K562 (cell line): ENCODE results near the gene UBE2L6. TPM values are rescaled to one million over a fixed set of nuclear protein-coding genes. Genes with fewer than 3 reads are reported as not detected.

Experiments used
- ATAC-seq: fragments of 200-7000 bp; cut with Tn5 transposase; 3 replicates; pipeline ENCODE4 v1.9.1; 2020; ENCODE audit warnings: moderate library complexity
- BruUV-seq: library from RNA; stranded (reverse); fragments of 400-500 nt; replicated peaks from 2 replicates; lab custom pipeline; 2021; lab: Mats Ljungman, UMichigan
- CTCF ChIA-PET: fragments of 300-600 bp; formaldehyde crosslinking; extraction: SDS; loops from one replicate; lab custom pipeline; 2021; ENCODE audit warnings: low intra/inter-chr PET ratio; lab: Yijun Ruan, JAX
- POLR2A ChIA-PET: fragments of 300-600, 350-650 bp; sonication (Branson Sonifier 250); formaldehyde crosslinking; extraction: SDS; loops from one replicate; lab custom pipeline; 2021; ENCODE audit warnings: antibody characterized with exemption, inconsistent platforms; lab: Yijun Ruan, JAX
- DNase-seq, 4 experiments: peaks; one replicate each; pipeline versions ENCODE4 v3.0.0 to v3.0.0-alpha.2; 2011 to 2018; ENCODE audit warnings: low spot score in 3 of 4, mixed read lengths in 3 of 4; ENCODE audit errors: extremely low read depth in 1 of 4
- FAIRE-seq: peaks from 2 replicates; lab custom pipeline; 2011; peaks lifted over from hg19 to GRCh38; lab: Jason Lieb, UNC
- H2AFZ ChIP-seq: 2 replicates; pipeline ENCODE4 v1.6.0; 2011; ENCODE audit warnings: low read depth, low read length, control low read depth, inconsistent platforms
- H3K27ac ChIP-seq: fragments of 200-600 bp; 3 replicates; pipeline ENCODE4 v1.8.0; 2011; ENCODE audit warnings: low read depth, mild to moderate bottlenecking, control low read depth, inconsistent platforms, low read length, moderate library complexity, mixed read lengths; ENCODE audit errors: extremely low read depth
- H3K27me3 ChIP-seq, 2 experiments: fragments of 300-600 bp in 1 of 2; 2 replicates in 1 of 2; 3 replicates in 1 of 2; pipeline versions ENCODE4 v1.6.0 to v1.8.0; 2011; ENCODE audit warnings: inconsistent platforms in 2 of 2, low read length in 2 of 2, mild to moderate bottlenecking in 1 of 2, mixed read lengths in 1 of 2, moderate library complexity in 1 of 2; ENCODE audit not compliant: control insufficient read depth in 2 of 2, insufficient read depth in 2 of 2
- H3K36me3 ChIP-seq: fragments of 300-600 bp; 3 replicates; pipeline ENCODE4 v1.8.0; 2011; ENCODE audit warnings: mild to moderate bottlenecking, low read length, inconsistent platforms; ENCODE audit not compliant: control insufficient read depth, insufficient read depth
- H3K4me1 ChIP-seq, 2 experiments: fragments of 200-600 bp in 1 of 2; replicated peaks in 1 of 2; 2 replicates in 1 of 2; 3 replicates in 1 of 2; pipeline versions ENCODE4 v1.5.1 to v1.8.0; 2011; ENCODE audit warnings: inconsistent platforms in 2 of 2, low read length in 2 of 2, mild to moderate bottlenecking in 1 of 2, mixed read lengths in 1 of 2, moderate library complexity in 1 of 2; ENCODE audit not compliant: control insufficient read depth in 2 of 2, insufficient read depth in 2 of 2
- H3K4me2 ChIP-seq: 2 replicates; pipeline ENCODE4 v1.6.1; 2011; ENCODE audit warnings: low read length, control low read depth, inconsistent platforms, mixed read lengths; ENCODE audit not compliant: insufficient read depth
- H3K4me3 ChIP-seq: fragments of 200-600 bp; sonication (generic), shearing (Covaris generic); 2 replicates; pipeline ENCODE4 v1.5.1; 2016; ENCODE audit warnings: control low read depth, inconsistent platforms
- H3K79me2 ChIP-seq: fragments of 200-600 bp; 3 replicates; pipeline ENCODE4 v1.8.0; 2011; ENCODE audit warnings: low read length, inconsistent platforms; ENCODE audit not compliant: control insufficient read depth, insufficient read depth
- H3K9ac ChIP-seq, 2 experiments: 2 replicates each; pipeline versions ENCODE4 v1.6.0 to v1.6.1; 2011; ENCODE audit warnings: low read depth in 2 of 2, low read length in 2 of 2, control low read depth in 1 of 2, inconsistent platforms in 1 of 2, mild to moderate bottlenecking in 1 of 2, mixed read lengths in 1 of 2; ENCODE audit not compliant: insufficient read depth in 1 of 2
- H3K9me1 ChIP-seq: one replicate; pipeline ENCODE4 v1.6.0; 2011; ENCODE audit warnings: inconsistent platforms, mild to moderate bottlenecking, low read length, moderate library complexity; ENCODE audit not compliant: control insufficient read depth, insufficient read depth
- H3K9me3 ChIP-seq: replicated peaks from 2 replicates; pipeline ENCODE4 v1.5.1; 2011; ENCODE audit warnings: low read depth, low read length, inconsistent platforms; ENCODE audit not compliant: control insufficient read depth, insufficient read depth
- H4K20me1 ChIP-seq: replicated peaks from 2 replicates; pipeline ENCODE4 v1.6.1; 2011; ENCODE audit warnings: low read length, inconsistent platforms, mixed read lengths; ENCODE audit not compliant: control insufficient read depth, insufficient read depth
- ADNP ChIP-seq: fragments of 200-800 bp; sonication (Bioruptor generic); IDR thresholded peaks from 2 replicates; pipeline ENCODE4 v1.6.1; 2016; ENCODE audit warnings: missing genetic modification characterization, missing compliant biosample characterization
- ARID3A ChIP-seq: IDR thresholded peaks from 2 replicates; pipeline ENCODE4 v1.6.1; 2012; ENCODE audit warnings: low read depth, low read length, improper control_type of control experiment, borderline replicate concordance
- CBX1 ChIP-seq: sonication (generic); IDR thresholded peaks from 2 replicates; pipeline ENCODE4 v1.6.1; 2016; ENCODE audit warnings: antibody characterized with exemption, low read depth, mild to moderate bottlenecking
- CC2D1A ChIP-seq: fragments of 450-650 bp; IDR thresholded peaks from 2 replicates; pipeline ENCODE4 v1.6.1; 2017; ENCODE audit warnings: mild to moderate bottlenecking
- GABPB2 ChIP-seq: fragments of 250-450 bp; sonication (Bioruptor Pico); conservative IDR thresholded peaks from 2 replicates; pipeline ENCODE4 v1.5.1; 2021; ENCODE audit warnings: mild to moderate bottlenecking
- HDGF ChIP-seq: fragments of 450-650 bp; IDR thresholded peaks from 2 replicates; pipeline ENCODE4 v1.6.1; 2016
- HMGXB4 ChIP-seq: sonication (generic); formaldehyde crosslinking; IDR thresholded peaks from 2 replicates; pipeline ENCODE4 v1.8.1; 2023; ENCODE audit warnings: mild to moderate bottlenecking, missing genetic modification reagents
- ID3 ChIP-seq, 2 experiments: fragments of 250-450 bp in 1 of 2; fragments of 450-650 bp in 1 of 2; sonication (Bioruptor Pico) in 1 of 2; IDR thresholded peaks; 2 replicates each; pipeline versions ENCODE4 v1.6.1 to v1.8.0; 2016 to 2021; ENCODE audit warnings: mild to moderate bottlenecking in 2 of 2, moderate library complexity in 2 of 2, missing compliant biosample characterization in 1 of 2, missing genetic modification characterization in 1 of 2
- KDM1A ChIP-seq, 2 experiments: fragments of 450-650 bp; IDR thresholded peaks; 2 replicates each; pipeline ENCODE4 v1.6.1; 2016; ENCODE audit warnings: mild to moderate bottlenecking in 2 of 2
- NFRKB ChIP-seq: fragments of 450-650 bp; IDR thresholded peaks from 2 replicates; pipeline ENCODE4 v1.6.1; 2016; ENCODE audit warnings: low read depth
- NFXL1 ChIP-seq: fragments of 450-650 bp; formaldehyde crosslinking; IDR thresholded peaks from 2 replicates; pipeline ENCODE4 v1.4.0; 2021; ENCODE audit warnings: mild to moderate bottlenecking
- RCOR1 ChIP-seq, 2 experiments: IDR thresholded peaks; 2 replicates each; pipeline ENCODE4 v1.6.1; 2012; ENCODE audit warnings: low read depth in 2 of 2, low read length in 2 of 2, borderline replicate concordance in 1 of 2, improper control_type of control experiment in 1 of 2
- SIN3A ChIP-seq, 2 experiments: fragments of 150-350 bp in 1 of 2; IDR thresholded peaks; 2 replicates each; pipeline ENCODE4 v1.6.1; 2011 to 2016; ENCODE audit warnings: borderline replicate concordance in 2 of 2, low read depth in 2 of 2, low read length in 2 of 2, mild to moderate bottlenecking in 2 of 2, moderate library complexity in 2 of 2; ENCODE audit not compliant: control insufficient read depth in 1 of 2
- STAT5B ChIP-seq: fragments of 250-450 bp; sonication (Bioruptor Pico); IDR thresholded peaks from 2 replicates; pipeline ENCODE4 v1.8.0; 2021; ENCODE audit warnings: mild to moderate bottlenecking, inconsistent platforms
- TBP ChIP-seq: optimal IDR thresholded peaks from 2 replicates; pipeline ENCODE3; 2011; ENCODE audit warnings: low read depth, low read length, improper control_type of control experiment
- ZNF12 ChIP-seq: sonication (generic); formaldehyde crosslinking; IDR thresholded peaks from 2 replicates; pipeline ENCODE4 v1.4.0; 2020; ENCODE audit warnings: mild to moderate bottlenecking, missing genetic modification reagents
- WGBS: fragments of 100-300 bp; shearing (Covaris generic); methylation state at CpG from one replicate; pipeline ENCODE4 v1.1.6; 2016; ENCODE audit warnings: low coverage, mixed read lengths; ENCODE audit not compliant: insufficient coverage; ENCODE audit errors: missing lambda C conversion rate; 5-methylcytosine and 5-hydroxymethylcytosine counted together
- in situ Hi-C: fragments of 300-500 bp; cut with MboI; formaldehyde crosslinking; loops from 4 replicates; pipeline ENCODE4 v1.15.0; 2018; ENCODE audit warnings: inconsistent platforms, mixed read lengths
- intact Hi-C: fragments of 100-400 bp; cut with micrococcal nuclease; formaldehyde crosslinking; loops from 2 replicates; pipeline ENCODE4 v1.14.2; 2022
- polyA plus RNA-seq, 8 experiments: library from polyadenylated mRNA; depleted of rRNA in 4 of 8; stranded (reverse) in 5 of 8; unstranded in 3 of 8; fragments of >200 nt; fragmentation: Nextera tagmentation in 2 of 8; fragmentation: Illumina TruSeq in 1 of 8; extraction: Ambion mirVana in 2 of 8; extraction: Trizol in 1 of 8; gene quantifications; 2 replicates each; pipeline versions ENCODE4 v1.2.1 to v1.2.3, GENCODE V29; 2011 to 2014; ENCODE audit warnings: inconsistent platforms in 1 of 8, missing spikeins in 1 of 8
- total RNA-seq, 7 experiments: library from RNA; depleted of rRNA in 6 of 7; stranded (reverse); fragments of >200 nt in 6 of 7; fragmentation: Illumina TruSeq in 2 of 7; extraction: Trizol in 2 of 7; gene quantifications; 2 replicates each; pipeline versions ENCODE4 v1.2.1 to v1.2.3, GENCODE V29; 2011 to 2021; ENCODE audit warnings: low replicate concordance in 1 of 7

The UBE2L6 gene
- total and polyA plus RNA-seq, 9 of the 15 experiments (the other 6 are each of a cell fraction or from before 2014, with no cell fraction given), result 5.9 to 24.9 (median 9.7) TPM

GRCh38 chr11:57530215-57530595, 37.3 kb downstream of the UBE2L6 start:
- DNase-seq, result no peak
- intact Hi-C loops (loop anchor here (1.0 to 2.0 kb wide), 2 partner anchors 37 to 111 kb away; partner anchors contain the start of gene UBE2L6), in situ Hi-C loops (no loop called here)
- H4K20me1 ChIP-seq, result no peaks in the 10 kb centered on the region
- peak overlapping the region; percentile 82 for H3K4me3 ChIP-seq
- peak overlapping the region; percentile 91 to 93 for H3K9ac ChIP-seq
- ChIA-PET CTCF (interaction anchor here (0.8 to 1.1 kb wide), 2 partner anchors 37 to 115 kb away, joined by 3 to 4 read pairs; no protein-coding TSS in a partner anchor), POLR2A (interaction anchor here (0.6 to 1.6 kb wide), 5 partner anchors 12 to 1243 kb away, joined by 3 to 9 read pairs (median 3); partner anchors contain the start of gene SLC43A1)
- peaks cover 35% of the 10 kb centered on the region for H3K79me2 ChIP-seq
- no peaks in the 10 kb centered on the region for H3K9me1 ChIP-seq
- WGBS, result 1% methylated on average over 16 of the region's 17 CpGs
- H3K4me1 ChIP-seq, result peaks cover 9 to 34% of the 10 kb centered on the region in 2 experiments; a peak in 4 of 5 replicates
- H3K36me3 ChIP-seq, result peaks cover 36% of the 10 kb centered on the region
- H2AFZ ChIP-seq, result peak overlapping the region; percentile 89
- ATAC-seq, result peak; percentile 10
- no peaks in the 10 kb centered on the region for H3K9me3 ChIP-seq
- peak; percentile 40 for FAIRE-seq
- no peaks in the 10 kb centered on the region for H3K27me3 ChIP-seq
- H3K27ac ChIP-seq, result peak overlapping the region; percentile 90
- peak overlapping the region; percentile 97 for H3K4me2 ChIP-seq
- BruUV-seq, result TSS peak; percentile 78
- TF ChIP-seq CC2D1A (peak; percentile 24; the same call in 1 of the 2 replicates), TBP (no peak), CBX1 (peak; percentile 97), HDGF (peak; percentile 74; the same call in 1 of the 2 replicates), HMGXB4 (peak; percentile 66; the same call in 1 of the 2 replicates), KDM1A (IDR thresholded peaks at IDR 0.05) (peak; percentile 95 to 97), ID3 (CRISPR knock-in tag; IDR thresholded peaks at IDR 0.05) (no peak), ID3 (tag; IDR thresholded peaks at IDR 0.05) (peak; percentile 72), SIN3A (IDR thresholded peaks at IDR 0.05; ENCODE audit: borderline replicate concordance in 2 of 2, control insufficient read depth in 1 of 2, low read depth in 2 of 2, low read length in 2 of 2) (0 out of 4 replicates have a peak, but pooled peaks of 1 of the 2 experiments have one; percentile 7), GABPB2 (CRISPR knock-in tag) (no peak), NFRKB (peak; percentile 48; the same call in 1 of the 2 replicates), NFXL1 (CRISPR knock-in tag) (no peak), ZNF12 (CRISPR knock-in tag) (peak; percentile 24; the same call in 1 of the 2 replicates), RCOR1 (IDR thresholded peaks at IDR 0.05; ENCODE audit: borderline replicate concordance in 1 of 2, low read depth in 2 of 2, low read length in 2 of 2) (peak; percentile 79 to 97; a peak in 3 of 4 replicates), ARID3A (no peak), ADNP (tag) (peak; percentile 96), STAT5B (CRISPR knock-in tag) (no peak)
